AG09319 (cell line): ENCODE data around the gene UCP2.
A peak's percentile ranks its signal among the peaks of the same experiment; 100 is the strongest.

ENCODE experiments used
- DNase-seq: peaks from one replicate; pipeline ENCODE4 v3.0.0-alpha.2; 2010; ENCODE audit warnings: low read depth; ENCODE audit errors: extremely low read depth
- TF ChIP-seq, protein P1 (sequence below): IDR thresholded peaks from 2 replicates; pipeline ENCODE4 v1.5.1; 2011; ENCODE audit warnings: low read depth, mild to moderate bottlenecking, inconsistent platforms, low read length, moderate library complexity

Gene UCP2

DNA sequence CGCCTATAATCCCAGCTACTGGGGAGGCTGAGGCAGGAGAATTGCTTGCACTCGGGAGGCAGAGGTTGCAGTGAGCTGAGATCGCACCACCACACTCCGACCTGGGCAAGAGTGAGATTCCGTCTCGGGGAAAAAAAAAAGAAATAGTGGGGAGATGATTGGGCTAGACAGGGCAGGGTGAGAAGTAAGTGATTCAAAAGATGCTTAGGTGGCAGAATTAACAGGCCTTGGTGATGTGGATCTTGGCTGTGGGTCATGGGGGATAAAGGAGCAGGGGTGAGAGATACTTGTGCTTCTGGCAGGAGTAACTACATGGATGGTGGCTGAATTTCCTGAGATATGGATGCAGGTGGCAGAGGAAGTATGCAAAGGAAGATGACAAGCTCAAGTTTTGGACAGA is 39.4 kb upstream of the UCP2 start:
- DNase-seq = no peak
- TF ChIP-seq, protein P1, sequence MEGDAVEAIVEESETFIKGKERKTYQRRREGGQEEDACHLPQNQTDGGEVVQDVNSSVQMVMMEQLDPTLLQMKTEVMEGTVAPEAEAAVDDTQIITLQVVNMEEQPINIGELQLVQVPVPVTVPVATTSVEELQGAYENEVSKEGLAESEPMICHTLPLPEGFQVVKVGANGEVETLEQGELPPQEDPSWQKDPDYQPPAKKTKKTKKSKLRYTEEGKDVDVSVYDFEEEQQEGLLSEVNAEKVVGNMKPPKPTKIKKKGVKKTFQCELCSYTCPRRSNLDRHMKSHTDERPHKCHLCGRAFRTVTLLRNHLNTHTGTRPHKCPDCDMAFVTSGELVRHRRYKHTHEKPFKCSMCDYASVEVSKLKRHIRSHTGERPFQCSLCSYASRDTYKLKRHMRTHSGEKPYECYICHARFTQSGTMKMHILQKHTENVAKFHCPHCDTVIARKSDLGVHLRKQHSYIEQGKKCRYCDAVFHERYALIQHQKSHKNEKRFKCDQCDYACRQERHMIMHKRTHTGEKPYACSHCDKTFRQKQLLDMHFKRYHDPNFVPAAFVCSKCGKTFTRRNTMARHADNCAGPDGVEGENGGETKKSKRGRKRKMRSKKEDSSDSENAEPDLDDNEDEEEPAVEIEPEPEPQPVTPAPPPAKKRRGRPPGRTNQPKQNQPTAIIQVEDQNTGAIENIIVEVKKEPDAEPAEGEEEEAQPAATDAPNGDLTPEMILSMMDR = no peak

DNA sequence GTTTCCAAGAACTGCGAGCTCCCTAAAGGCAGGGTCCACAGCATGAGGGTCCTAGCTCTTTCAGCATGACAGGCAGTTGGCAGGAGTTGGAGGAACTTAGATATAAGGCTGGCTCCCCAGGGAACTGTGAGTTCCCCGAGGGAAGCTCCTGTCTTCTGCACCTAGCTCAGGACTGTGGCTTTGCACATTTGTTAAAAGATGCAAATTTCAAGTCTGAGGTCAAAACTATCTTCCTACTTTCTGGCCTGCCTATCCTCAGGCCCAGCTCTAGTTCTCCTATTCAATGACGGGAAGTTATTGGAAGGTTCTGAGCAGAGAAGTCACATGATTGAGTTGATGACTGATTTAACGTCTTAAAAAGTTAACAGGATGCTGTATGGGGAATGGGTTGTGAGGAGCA is 37.9 kb upstream of the UCP2 start:
- no peak for DNase-seq
- TF ChIP-seq, protein P1 = no peak

DNA sequence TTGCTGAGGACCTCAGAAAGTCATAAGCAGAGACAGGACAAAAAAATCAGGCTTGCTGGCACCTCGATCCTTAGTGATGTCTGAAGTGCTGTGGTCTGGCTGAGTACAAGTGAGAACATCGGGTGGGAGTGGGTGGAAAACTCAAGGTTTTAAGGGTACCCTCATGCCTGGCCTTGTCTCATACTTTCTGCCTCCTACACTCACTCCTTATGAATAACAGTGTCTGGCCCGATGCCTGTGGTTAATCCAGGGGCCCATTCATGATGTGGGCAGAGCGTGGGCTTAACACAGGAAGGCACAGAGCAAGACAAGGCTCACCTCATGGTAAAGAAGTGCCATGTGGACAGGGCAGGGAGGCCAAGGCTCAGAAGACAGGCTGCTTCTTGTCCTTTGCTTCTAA is 37.2 kb upstream of the UCP2 start:
- no peak for DNase-seq
- TF ChIP-seq, protein P1 = no peak

DNA sequence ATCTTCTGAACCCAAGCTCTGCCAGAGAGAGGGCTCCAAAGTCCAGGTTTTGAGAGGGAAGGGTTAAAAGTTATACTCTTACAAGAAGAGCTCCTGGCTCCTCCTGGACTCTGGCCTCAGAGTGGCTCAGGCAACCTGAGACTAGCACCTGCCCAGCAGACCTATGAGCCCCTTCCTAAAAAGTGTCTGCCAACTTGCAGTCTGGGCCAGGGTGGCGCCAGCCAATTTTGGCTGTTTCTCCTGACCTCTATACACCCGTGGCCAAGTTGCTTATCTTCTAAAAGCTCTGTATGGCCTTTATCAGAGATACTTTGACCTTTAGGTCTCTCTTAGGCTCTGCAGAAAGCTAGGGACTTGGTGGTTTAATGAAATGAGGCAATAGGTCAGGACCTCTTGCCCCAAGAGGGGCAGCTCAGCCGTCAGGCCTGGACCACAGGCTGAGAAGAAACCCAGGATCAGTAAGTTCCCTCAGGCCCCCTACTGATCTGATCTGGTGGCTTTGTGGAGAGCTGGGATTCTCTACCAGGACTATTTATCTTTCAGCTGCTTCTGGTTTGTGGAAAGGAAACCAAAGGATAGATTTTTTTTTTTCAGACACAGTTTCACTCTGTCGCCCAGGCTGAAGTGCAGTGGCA is 36.6 kb upstream of the UCP2 start:
- DNase-seq = no peak

DNA sequence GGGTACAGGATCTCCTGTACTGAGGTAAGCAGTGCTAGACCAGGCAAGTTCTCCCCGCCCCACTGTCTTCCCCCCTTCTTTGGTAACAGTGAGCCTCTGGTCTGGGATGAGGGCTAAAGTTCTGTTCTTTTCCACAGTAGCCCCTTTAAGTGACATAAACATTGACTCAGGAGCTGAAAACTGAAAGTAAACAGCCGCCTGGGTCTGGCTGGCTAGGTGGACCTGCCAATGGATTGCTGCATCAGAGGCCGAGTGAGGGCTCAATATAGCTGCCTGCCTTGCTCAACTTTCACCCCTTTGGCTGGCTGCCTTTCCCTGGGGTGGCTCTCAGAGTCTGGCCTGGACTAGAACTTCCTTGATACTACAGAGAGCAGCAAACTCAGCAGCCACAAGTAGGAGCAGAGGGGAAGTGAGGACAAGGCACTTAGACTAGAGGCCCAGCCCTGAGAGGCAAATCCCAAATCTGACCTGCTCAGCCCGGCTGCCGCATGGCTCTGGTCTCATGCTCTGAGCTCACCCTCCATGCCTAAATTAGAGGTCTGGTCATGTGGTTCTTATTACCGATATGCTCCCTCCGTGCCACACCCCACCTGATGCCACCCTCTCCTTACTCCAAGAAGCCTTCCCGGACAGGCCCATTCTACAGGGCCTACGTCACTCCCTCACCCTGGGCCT is 35.8 kb upstream of the UCP2 start:
- peak; percentile 71 for DNase-seq

More for the DNA sequence above, 36.6 kb upstream of the UCP2 start:
- TF ChIP-seq, protein P1 = no peak

DNA sequence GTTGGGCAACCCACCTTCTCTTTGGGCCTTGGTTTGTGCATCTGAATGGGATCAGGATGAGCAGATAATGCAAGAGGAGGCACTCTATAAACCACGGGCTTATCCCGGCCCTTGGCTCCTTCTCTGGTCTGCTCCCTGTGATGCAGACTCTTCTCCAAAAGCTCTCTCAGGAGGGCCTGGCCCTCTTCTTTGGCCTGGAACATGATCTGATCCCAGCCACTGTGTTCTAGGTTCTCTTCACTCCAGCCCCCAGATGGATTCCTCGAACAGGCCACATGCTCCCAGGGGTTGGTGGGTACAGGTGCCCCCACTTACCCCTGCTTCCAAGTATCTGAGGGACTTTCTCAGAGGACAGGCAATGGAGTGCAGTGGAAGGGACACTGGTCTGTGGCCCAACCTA is 35.0 kb upstream of the UCP2 start:
- no peak for DNase-seq
- TF ChIP-seq, protein P1 = no peak

More for the DNA sequence above, 35.8 kb upstream of the UCP2 start:
- TF ChIP-seq, protein P1 = no peak

DNA sequence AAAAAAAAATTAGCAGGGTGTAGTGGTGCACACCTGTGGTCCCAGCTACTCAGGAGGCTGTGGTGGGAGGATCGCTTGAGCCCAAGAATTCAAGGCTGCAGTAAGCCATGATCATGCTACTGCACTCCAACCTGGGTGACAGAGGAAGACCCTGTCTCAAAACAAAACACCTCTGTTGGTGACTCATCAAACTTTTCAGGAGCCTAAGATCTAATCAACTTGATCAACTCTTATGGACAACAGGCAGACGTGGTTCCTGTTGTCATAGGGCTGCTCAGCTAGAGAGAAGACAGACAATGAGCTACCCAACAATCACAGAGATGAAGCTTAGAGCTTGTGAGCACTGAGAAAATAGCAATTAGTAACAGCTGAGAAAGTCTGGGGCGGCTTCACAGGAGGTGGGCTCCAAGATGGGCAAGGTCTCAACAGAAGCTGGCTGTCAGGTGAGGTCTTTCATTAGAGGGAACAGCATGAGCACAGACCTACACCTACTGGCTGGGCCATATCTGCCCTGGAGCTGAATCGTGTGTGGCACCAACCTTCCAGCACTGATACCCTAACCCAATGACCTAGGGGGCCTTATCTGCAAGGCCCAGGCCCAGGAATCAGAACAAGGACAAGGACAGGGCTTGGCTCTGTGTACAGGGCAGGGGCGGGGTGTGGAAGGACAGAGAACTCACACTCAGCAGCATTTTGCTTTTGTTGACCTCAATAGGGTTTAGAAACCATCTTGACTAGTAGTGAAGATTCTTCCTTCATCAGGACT is 33.5 kb upstream of the UCP2 start:
- DNase-seq = no peak
- TF ChIP-seq, protein P1 = no peak
